NCI-H146 treated with DMSO at 0.1 percent for 48 hours (cell line): ENCODE results near the gene UBC.

Experiments
- DNase-seq: peaks from one replicate; lab custom pipeline; 2025; ENCODE audit not compliant: unreplicated experiment; lab: John Stamatoyannopoulos, UW

UBC gene

DNA sequence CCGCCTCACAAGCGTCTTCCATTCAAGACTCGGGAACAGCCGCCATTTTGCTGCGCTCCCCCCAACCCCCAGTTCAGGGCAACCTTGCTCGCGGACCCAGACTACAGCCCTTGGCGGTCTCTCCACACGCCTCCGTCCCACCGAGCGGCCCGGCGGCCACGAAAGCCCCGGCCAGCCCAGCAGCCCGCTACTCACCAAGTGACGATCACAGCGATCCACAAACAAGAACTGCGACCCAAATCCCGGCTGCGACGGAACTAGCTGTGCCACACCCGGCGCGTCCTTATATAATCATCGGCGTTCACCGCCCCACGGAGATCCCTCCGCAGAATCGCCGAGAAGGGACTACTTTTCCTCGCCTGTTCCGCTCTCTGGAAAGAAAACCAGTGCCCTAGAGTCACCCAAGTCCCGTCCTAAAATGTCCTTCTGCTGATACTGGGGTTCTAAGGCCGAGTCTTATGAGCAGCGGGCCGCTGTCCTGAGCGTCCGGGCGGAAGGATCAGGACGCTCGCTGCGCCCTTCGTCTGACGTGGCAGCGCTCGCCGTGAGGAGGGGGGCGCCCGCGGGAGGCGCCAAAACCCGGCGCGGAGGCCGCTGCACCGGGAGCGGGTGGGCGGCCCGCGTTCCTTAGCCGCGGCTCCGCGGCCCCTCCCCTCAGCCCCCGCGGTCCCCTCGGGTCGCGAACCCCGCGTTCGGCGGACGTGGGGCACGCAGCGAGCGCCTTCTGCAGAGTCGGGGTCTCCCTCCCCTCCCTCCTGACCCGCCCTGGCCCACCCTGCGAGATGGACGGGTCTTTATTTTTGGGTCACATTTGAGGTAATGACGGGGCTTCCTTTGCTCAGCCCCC is at the start of gene UBC:
Gene UBC, minus strand, starts transcription at position 259 of the 847 bp plus-strand sequence. CDS start 879 bp downstream, outside the sequence.
- no peak for DNase-seq

DNA sequence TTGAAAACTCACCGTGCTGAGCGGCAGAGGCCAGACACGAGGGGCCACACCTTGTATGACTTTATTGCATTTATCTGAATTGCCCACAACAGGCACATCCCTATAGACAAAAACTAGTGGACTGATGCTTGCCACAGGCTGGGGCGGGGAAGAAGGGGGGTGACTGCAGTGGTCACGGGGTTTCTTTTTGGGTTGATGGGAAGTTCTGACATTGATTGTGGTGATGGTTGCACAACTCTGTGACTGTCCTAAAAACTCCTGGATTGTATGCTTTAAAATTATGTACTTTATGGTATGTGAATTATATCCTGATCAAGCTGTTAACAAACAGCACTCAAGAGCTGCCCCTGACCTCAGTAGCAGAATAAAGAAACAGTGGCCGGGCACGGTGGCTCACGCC is 48.8 kb upstream of the UBC start:
- no peak for DNase-seq

DNA sequence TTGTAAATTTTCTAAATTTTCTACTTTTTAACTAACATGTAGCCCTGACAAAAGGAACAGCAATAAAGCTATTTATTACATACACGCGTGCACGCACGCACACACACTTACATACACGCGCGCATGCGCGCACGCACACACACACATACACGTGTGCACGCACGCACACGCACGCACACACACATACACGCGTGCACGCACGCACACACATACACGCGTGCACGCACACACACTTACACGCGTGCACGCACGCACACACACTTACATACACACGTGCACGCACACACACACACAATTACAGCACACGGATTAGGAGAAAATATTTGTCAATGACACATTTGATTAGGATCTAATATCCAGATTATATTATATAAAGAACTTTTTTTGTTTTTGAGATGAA is 46.6 kb upstream of the UBC start:
- DNase-seq: no peak

DNA sequence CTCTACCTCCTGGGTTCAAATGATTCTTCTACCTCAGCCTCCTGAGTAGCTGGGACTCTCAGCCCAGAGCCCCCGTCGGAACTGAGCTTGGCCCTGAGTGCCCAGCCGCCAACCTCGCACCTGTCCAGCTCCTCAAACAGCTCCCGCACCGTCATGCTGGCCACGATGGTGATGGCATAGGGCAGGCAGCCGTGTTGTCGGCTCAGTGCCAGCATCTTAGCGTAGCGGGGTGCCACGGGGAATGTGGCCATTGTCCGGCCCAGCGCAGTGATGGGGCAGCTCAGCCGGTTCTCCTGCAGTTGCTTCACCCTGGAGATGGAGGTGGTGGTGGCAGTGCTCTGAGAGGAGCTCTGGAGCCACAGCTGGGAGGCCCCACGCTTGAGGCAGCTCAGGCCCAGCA is 42.1 kb upstream of the UBC start:
- no peak for DNase-seq

DNA sequence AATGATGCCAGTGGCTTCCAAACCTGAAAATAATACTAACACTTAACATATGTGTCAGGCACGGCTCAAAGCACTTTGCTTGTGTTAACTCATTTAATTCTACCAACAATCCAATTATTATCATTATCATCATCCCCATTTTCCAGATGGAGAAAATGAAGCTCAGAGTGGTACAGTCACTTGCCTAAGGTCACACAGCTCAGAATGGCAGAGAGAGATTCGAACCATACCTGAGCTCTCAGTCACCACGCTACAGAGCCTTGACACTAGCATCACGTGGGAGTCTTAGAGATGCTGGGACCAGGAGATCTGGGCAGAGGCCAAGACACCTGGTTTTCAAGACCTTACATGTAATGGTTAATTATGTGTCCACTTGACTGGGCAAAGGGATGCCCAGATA is 40.3 kb upstream of the UBC start:
- no peak for DNase-seq

DNA sequence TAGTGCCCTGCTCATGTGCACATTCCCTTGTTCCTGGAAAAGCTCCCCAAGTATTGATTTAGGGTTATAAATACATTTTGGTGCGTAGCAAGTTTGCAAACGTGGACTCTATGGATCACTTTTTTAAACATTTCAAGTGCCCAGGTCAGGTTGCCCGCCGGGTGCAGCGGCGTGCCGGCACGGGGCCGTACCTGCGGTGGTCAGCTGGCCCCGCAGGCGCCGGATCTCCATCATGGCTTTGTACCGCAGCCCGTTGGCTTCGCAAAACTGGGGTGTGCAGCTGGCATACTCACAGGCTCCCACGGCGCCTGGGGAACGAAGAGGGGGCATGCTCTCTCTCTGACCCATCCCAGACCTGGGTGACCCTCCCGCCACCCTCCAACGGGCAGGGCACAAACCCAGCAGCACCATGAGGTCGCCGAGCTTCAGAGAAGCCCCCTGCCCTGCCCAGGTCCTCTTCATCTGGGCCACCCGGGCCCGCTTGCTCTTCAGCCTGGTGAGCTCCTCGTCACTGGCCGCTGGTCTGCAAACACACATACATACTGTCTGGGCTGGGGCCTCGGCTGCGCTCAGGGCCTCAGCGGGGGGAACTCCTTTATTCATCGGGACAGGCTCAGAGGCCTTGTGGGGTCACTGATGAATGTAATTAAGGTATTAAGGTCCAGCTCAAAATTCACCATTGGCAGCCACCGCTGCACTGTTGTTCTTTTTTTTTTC is 39.4 kb upstream of the UBC start:
- no peak for DNase-seq

DNA sequence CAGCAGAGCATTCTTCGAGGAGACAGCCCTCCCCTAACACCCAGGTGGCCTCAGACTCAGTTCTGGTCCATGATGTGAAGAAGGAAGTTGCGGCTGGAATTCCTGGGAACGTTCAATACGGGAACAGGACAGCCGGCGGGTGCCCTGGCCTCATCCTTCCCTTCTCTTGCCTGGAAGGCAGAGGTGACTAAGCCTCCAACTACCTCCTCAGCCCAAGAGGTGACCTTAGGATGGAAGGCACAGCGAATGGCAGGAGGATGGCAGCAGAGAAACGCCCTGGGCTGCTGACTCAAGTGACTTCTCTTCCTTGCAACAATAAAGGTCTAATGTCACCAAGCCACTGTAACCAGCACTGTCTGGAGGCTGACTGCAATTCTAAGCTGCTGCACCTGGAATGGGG is 38.4 kb upstream of the UBC start:
- DNase-seq: no peak

DNA sequence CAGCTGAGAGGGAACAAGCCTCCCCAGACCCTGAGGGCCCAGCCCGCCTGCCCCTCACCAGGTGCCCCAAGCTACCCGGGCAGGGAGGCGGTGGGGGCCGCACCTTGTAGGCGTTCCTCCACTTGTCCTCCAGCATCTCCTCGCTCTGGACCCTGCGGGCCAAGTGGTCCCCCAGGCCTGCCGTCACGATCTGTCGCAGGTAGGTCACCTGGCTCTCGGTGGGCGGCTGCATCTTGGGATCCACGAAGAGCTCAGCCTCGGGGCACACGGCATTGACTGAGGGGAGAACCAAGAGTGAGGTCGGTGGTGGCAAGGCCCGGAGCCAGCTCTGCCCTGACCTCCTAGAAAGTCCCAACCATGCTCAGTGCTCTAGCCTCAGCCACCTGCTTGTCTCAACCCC is 37.8 kb upstream of the UBC start:
- no peak for DNase-seq

DNA sequence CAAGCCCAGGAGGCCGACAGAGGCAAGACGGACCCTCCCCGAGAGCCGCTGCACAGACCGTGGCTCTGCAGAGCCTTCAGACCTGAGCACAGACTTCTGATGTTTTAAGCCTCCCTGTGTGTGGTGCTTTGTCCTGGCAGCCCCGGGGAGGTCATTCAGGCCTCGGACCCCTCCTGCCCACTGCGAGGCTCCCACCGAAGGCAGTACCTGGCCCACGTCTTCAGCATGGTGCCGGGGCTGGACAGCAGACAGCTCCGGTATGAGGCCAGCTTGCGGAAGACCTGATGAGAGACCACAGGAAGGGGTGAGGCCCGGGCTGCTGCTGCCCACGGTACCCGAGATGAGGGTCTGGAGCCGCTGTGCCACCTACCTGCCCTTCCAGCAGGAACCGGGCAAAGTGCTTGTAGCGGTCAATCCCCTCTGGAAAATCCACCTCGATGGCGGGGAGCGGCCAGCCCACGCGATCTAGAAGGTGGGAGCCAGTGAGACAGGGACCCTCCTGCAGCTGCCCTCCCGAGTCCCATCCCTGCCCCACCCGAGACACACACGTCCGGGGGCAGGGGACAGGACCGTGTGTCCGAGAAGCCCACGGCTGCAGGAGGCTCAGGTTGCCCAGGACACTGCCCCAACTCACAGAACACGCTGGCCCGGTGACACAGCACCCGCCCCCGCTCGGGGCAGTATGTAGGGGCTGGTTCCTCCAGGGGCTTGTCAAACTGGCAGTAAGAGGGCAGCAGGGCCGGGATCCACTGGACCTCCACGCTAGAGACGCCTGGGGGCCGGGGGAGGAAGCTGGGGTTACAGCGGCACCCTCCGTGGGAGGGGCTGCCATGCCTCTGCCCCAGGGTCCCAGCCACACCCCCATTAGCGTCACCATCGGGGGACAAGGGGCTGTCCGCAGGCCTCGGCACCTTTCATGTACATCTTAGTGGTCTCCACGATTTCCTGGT is 35.6 kb upstream of the UBC start:
- no peak for DNase-seq

DNA sequence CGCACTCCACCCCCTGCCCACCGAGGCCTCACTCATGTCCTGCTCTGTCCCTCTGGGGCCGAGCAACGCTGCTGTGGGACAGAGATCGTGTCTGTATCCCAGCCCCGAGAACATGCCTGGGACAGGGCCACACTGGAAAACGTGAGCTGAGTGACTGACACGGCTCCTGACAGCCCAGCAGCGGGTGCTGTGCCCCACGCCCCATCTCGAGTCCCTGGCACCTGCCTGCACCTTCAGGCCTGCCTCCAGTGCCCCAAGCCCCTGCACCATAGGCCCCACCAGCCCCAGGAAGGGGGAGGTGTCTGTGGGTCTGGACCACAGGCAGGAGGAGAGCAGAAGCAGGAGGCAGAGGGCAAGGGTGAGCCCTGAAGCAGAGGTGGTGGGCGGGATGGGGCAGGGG is 34.6 kb upstream of the UBC start:
- DNase-seq: no peak

DNA sequence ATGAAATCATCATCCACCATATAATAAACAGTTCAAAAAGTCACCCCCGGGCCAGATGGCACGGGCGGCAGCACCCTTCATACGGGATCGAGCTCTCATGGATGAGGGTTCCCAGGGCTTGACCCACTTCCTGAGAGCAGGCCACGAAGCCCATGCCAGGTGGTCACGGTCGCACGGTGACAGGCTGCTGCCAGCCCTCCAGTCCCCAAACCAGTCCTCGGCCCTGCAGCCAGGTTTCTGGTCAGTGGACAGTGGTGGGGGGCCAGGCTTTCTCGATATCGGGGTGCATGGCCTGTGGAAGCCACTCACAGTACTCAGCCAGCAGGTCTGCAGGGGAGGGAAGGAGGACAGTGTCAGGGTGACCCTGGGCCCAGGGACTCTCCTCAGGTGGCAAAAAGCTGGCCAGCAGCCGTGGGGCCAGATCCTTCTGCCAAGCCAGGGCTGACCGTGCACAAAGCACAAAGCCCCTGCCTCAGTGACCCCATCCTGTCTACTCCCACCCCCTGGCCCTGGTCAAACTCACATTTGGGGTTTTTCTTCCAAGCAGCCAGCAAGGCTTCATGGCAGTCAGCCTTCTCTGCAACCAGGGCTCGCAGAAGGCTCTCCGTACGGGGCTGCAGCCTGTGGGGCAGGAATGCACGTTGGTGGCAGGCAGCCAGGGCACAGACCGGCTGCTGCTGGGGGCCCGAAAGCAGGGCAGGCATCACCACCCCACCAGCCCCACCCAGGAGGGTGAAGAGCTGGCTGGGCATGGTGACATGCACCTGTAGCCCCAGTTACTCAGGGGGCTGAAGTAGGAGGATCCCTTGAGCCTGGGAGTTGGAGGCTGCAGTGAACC is 33.3 kb upstream of the UBC start:
- no peak for DNase-seq

DNA sequence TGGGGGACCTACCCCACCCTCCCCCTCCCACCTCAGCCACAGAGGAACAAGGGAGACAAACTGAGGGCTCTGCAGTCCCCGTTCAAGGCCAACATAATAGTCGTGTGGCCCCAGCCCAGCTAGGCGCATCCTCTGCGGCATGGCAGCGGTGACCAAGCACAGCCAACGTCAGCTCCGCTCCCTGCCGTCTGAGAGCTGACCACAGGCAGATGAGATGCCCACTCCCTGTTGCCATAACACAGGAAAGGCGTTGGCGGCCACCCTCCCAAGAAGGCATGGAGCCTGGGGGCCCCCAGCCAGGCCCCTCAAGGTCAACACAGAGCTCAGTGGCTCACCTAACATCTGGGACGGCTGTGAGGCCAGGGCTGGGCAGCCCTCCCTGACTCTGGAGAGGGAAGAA is 32.6 kb upstream of the UBC start:
- no peak for DNase-seq

DNA sequence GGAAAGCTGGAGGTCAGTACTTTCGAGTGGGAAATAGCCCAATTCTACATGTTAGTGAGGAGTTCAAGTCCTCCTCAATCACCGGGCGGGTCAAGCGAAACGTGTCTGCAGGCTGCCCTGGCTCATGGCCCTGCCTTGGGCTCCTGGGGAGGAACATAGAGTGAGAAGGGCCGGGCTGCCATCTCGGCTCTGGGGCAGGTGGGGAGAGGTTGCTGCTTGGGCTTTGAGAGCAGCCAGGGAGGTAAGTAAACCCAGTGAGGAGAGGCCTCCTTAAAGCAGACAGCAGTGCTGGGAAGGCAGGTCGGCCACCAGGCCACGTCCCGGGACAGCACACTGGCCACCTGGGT is 32.0 kb upstream of the UBC start:
- no peak for DNase-seq

DNA sequence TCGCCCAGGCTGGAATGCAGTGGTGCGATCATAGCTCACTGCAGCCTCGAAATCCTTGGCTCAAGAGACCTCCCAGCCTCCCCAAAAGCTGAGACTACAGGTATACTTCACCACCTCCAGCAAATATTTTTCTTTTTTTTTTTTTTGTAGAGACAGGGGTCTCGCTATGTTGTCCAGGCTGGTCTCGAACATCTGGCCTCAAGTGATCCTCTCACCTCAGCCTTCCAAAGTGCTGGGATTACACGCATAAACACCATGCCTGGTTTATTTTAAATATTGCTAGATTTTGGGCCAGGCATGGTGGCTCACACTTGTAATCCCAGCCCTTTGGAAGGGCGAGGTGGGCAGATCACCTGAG is 26.7 kb upstream of the UBC start:
- DNase-seq: no peak

DNA sequence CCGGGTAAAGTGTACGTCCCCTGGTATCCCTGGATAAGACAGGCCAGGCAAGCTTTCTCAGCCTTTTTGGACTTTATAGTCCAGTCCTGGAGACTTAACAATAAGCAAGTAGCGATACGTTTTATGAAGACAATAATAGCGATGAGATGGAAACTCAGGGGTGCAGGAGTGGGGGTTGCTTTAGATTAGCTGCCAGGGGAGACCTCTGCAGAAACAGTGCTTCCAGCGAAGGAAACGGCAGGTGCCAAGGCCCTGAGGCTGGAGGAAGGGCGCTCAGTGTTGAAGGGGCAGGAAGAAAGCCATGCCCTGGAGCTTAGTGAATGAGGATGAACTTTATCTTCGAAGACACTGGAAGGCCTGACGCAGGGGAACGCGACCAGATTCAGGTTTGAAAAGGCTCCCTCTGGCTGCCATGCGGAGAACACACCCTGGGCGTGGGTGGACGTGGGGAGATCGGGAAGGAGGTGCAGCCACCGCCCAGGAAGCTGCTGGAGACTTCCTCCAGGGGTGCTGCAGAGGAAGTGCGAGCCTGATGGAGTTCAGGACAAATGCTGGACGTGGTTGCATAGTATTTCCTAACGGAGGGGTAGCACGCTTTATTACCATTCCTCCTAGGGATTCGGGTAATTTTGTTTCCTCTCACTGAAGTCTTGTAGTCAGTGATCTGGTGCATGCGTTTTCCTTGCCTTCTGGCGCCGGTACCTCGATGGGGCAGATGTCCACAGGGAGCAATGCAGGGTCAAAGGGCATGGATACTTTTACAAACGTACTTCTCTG is 26.1 kb upstream of the UBC start:
- DNase-seq: no peak

DNA sequence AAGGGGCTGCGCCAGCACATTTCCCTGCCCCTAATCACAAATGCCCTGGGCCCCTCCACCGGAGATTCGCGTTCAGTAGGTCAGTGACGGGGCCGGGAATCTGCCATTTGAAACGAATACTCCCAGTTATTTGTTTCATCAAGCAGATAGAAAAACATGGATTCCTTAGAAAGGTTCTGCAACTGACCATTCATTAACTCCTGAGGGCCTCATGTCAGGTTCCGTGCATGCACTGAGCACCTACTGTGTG is 25.6 kb upstream of the UBC start:
- DNase-seq: no peak

DNA sequence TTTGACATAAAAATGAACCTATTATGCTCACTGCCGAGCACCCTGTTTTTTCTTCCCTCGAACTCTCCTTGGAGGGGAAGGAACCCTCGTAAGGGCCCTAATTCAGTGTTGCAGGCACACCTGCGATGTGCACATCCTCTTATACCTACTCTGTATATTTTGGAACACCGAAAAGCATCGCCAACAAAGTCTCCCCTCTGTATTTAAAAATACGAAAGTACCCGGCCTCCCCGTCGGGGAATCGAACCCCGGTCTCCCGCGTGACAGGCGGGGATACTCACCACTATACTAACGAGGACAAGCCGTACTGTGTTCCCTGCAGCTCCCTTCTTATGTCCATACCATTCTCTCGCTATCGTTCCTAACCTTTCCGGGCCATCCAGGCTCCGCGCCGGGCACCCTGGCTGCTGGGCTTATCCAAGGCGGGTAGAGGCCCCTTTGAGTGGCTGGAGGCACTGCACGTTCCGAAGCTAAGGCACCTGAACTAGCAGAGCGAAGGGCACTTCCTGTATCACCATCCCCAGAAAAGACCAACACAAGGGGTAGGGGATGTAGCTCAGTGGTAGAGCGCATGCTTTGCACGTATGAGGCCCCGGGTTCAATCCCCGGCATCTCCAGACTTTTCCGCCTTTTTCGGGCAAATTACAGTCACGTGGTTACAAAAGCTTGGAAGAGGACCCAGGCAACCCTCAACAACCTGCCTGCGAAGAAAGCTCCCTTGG is 25.1 kb upstream of the UBC start:
- DNase-seq: no peak

DNA sequence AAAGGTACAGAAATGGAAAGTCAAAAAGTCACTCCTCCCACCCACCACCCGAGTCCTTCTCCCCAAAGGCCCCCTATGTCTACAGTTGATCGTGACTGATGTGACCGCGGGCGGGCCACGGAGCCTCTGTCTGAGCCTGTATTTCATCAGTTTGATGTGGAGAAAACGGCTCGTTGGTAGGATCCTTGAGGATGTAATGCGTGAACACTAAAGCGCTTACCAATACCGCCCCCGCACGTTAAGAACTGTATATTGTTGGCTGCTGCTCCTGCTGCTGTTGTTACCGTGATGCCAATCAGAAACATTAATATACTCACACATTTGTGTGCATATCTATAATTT is 24.6 kb upstream of the UBC start:
- no peak for DNase-seq

DNA sequence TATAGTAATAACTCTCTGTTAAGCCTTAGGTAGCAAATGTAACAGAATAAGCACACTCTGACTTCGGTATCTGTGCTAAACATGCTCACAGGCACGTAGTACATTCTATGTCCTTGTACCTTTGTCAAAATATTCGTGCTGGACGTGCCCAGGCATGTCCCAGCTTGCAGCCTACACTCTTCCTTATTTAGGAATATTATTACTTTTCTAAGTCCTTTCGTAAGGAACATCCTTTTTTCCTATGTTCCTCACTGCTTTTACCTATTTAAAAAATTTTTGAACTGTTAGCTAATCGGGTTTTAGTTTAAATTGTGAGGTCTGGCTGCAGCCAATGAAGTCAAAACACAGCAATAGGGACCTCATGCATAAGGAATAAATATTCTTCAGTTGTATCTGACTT is 24.1 kb upstream of the UBC start:
- DNase-seq: no peak

DNA sequence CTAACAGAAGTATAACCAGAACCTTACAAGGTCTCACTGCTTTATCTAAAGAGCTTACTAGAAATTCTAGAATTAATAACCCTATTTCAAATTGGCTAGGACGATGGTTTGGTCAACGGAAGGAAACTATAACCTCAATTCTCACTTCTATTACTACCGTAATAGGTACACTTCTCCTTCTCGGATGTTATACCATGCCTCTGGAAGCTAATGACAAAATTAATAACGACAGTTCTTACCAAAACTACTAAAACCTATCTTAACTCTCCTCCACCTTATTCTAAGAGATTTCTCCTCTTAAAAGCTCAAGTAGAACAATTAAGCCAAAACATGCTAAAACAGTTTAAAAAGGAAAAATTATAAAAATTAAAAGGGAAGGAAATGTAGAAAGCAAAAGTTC is 23.7 kb upstream of the UBC start:
- DNase-seq: no peak
